Cardiac fibroblast (primary cell): ENCODE results near the gene FHIP1B.
"Not testable (repeated sequence)": the region's sequence is repeated elsewhere in the genome, so short reads cannot be mapped to it uniquely, and the experiment has no call there.

ENCODE experiments used
- DNase-seq, 2 donors: peaks; one replicate each; pipeline versions ENCODE4 v3.0.0 to v3.0.0-alpha.2; 2010; ENCODE audit warnings: low read depth in 2 of 2
- H3K4me3 ChIP-seq, 2 donors: replicated peaks in 1 of 2; 1 replicate in 1 of 2; 2 replicates in 1 of 2; pipeline ENCODE4 v1.5.1; 2011; ENCODE audit warnings: low read depth in 2 of 2, low read length in 2 of 2, mild to moderate bottlenecking in 2 of 2, moderate library complexity in 1 of 2
- CTCF ChIP-seq: IDR thresholded peaks from one replicate; pipeline ENCODE4 v1.5.1; 2011; ENCODE audit warnings: low read depth, mild to moderate bottlenecking, low read length, inconsistent platforms

Gene FHIP1B

GRCh38 chr11:6251120-6251733, 16.8 kb upstream of the FHIP1B start:
- no peak overlapping the region for H3K4me3 ChIP-seq
- DNase-seq: peak; percentile 74
- peak; percentile 98 for TF ChIP-seq CTCF

GRCh38 chr11:6249770-6250555, 15.5 kb upstream of the FHIP1B start:
- peak; percentile 80 to 95 for DNase-seq
- no peak overlapping the region for H3K4me3 ChIP-seq
- TF ChIP-seq CTCF: no peak

GRCh38 chr11:6248897-6249296, 14.5 kb upstream of the FHIP1B start:
- H3K4me3 ChIP-seq, DNase-seq: not testable (repeated sequence)

- no peak for TF ChIP-seq CTCF
- DNase-seq: peak; percentile 68 to 89
- H3K4me3 ChIP-seq: no peak overlapping the region
Observed at GRCh38 chr11:6248248-6248647, 13.8 kb upstream of the FHIP1B start.

GRCh38 chr11:6245536-6245935, 11.1 kb upstream of the FHIP1B start:
- no peak for DNase-seq
- TF ChIP-seq CTCF: no peak
- H3K4me3 ChIP-seq: no peak overlapping the region

GRCh38 chr11:6241316-6241715, 6.9 kb upstream of the FHIP1B start:
- no peak overlapping the region for H3K4me3 ChIP-seq
- TF ChIP-seq CTCF: no peak
- no peak for DNase-seq

- no peak for DNase-seq
- TF ChIP-seq CTCF: no peak
- H3K4me3 ChIP-seq: no peak overlapping the region
Observed at GRCh38 chr11:6240781-6241180, 6.3 kb upstream of the FHIP1B start.
